Measurements from ENCODE around the gene PCDHB10.
"Not testable (repeated sequence)": the region's sequence is repeated elsewhere in the genome, so short reads cannot be mapped to it uniquely, and the experiment has no call there.

GRCh38 chr5:141224844-141225243, 32.7 kb downstream of the PCDHB10 start:
- not testable (repeated sequence) for TF ChIP-seq CTCF, EP300 (IDR thresholded peaks at IDR 0.05)

All from ovary (tissue), 3 donors.